Pancreas (tissue), 10 donors: ENCODE measurements around the gene CTSK. TPM values are rescaled to one million over a fixed set of nuclear protein-coding genes. Genes with fewer than 3 reads are reported as not detected.

Experiments
- ATAC-seq, 4 donors: fragments of 200-7000 bp; cut with Tn5 transposase; one replicate each; pipeline versions ENCODE4 v1.8.0 to v1.9.1; 2020; ENCODE audit warnings: mild to moderate bottlenecking in 4 of 4, moderate library complexity in 4 of 4
- DNase-seq, 6 donors: peaks; one replicate each; pipeline ENCODE4 v3.0.0-alpha.2; 2020
- FAIRE-seq: peaks from 2 replicates; lab custom pipeline; 2012; peaks lifted over from hg19 to GRCh38; lab: Jason Lieb, UNC
- H3K27ac ChIP-seq, 4 donors: fragments of 200-600 bp; sonication (generic); 1 replicate in 3 of 4; 2 replicates in 1 of 4; pipeline versions ENCODE4 v1.5.0 to v1.8.0; 2020
- H3K27me3 ChIP-seq, 4 donors: fragments of 200-600 bp; one replicate each; pipeline ENCODE4 v1.8.0; 2021
- H3K36me3 ChIP-seq, 3 donors: fragments of 200-600 bp; sonication (generic) in 1 of 3; one replicate each; pipeline versions ENCODE4 v1.5.0 to v1.8.0; 2020 to 2021
- H3K4me1 ChIP-seq, 3 donors: fragments of 200-600 bp; one replicate each; pipeline ENCODE4 v1.8.0; 2021
- H3K4me3 ChIP-seq, 4 donors: fragments of 200-600 bp; sonication (generic) in 2 of 4; one replicate each; pipeline versions ENCODE4 v1.5.0 to v1.8.0; 2020 to 2021
- H3K9me3 ChIP-seq, 4 donors: fragments of 200-600 bp; one replicate each; pipeline ENCODE4 v1.8.0; 2021
- WGBS, 2 donors: extraction: QIAGEN DNeasy Blood & Tissue Kit; methylation state at CpG; one replicate each; pipeline ENCODE4 v1.1.7; 2013; 5-methylcytosine and 5-hydroxymethylcytosine counted together
- intact Hi-C, 3 donors: fragments of 100-400 bp; cut with DNase I; formaldehyde crosslinking; loops; one replicate each; pipeline versions ENCODE4 v1.11.1 to v1.14.2; 2022
- polyA plus RNA-seq, 2 donors: library from polyadenylated mRNA; stranded (reverse); fragments of 200-250 nt; gene quantifications; one replicate each; pipeline ENCODE4 v1.2.3, GENCODE V29; 2013
- total RNA-seq, 6 donors: library from RNA; stranded (reverse); fragmentation: NEBNext Ultra II Directional in 4 of 6; extraction: Animal tissue kit (Norgen Biotek cat#: 25700) in 4 of 6; gene quantifications; one replicate each; pipeline versions ENCODE4 v1.2.1 to v1.2.4, GENCODE V29; 2021 to 2023
- TF ChIP-seq, protein P1 (sequence below), 4 donors: fragments of 200-600 bp; sonication (generic) in 3 of 4; IDR thresholded peaks; one replicate each; pipeline versions ENCODE4 v1.5.0 to v1.8.0; 2021; ENCODE audit warnings: antibody characterized with exemption in 4 of 4
- donor health status: healthy with polysubstance abuse.
- donor health status: DM: no; HTN: no; CAD: no; lungs with moderate emphysema.
- donor health status: DM: no; HTN: no; CAD: no.
- donor health status: control.
- donor health status: control.
- donor health status: Bipolar disorder and iron deficiency.
- donor health status: DM: yes; HTN: yes; CAD: no.
- donor health status: DM: no; HTN: no; CAD: no.
- donor health status: DM: no; HTN: no; CAD: no.
- donor health status: DM: yes; HTN: yes; CAD: no.

CTSK gene
- total and polyA plus RNA-seq, 8 donors = 1.5 to 34.6 (median 6.0) TPM

DNA sequence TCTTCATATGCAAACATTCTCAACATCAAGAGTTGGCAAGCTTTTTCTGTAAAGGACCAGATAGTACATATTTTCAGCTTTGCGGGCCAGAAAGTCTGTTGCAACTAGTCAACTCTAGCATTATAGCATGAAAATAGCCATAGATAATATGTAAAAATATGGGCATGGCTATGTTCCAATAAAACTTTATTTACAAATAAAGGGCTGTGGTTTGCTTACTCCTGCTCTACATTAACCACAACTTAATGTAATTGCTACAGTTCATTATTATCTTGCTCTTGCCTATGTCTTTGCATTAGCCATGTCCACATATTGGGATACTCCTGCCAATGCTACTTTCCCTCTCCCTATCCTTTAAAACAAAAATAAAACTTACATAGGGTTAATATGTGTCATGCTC lies 24.5 kb upstream of the CTSK start:
- no peak for ATAC-seq
- DNase-seq = no peak
- WGBS, 2 donors = 95 to 100% methylated on average over 1 of the region's 1 CpG
- Histone ChIP-seq H3K27ac (no peak overlapping the region), H3K9me3 (no peaks in the 10 kb centered on the region), H3K36me3 (peaks cover 0 to 57% (median 15%) of the 10 kb centered on the region in 3 donors), H3K4me3 (no peak overlapping the region), H3K4me1 (peaks cover 0 to 13% (median 12%) of the 10 kb centered on the region in 3 donors), H3K27me3 (no peaks in the 10 kb centered on the region)
- intact Hi-C loops = no loop called here
- no peak for FAIRE-seq
- TF ChIP-seq, protein P1, sequence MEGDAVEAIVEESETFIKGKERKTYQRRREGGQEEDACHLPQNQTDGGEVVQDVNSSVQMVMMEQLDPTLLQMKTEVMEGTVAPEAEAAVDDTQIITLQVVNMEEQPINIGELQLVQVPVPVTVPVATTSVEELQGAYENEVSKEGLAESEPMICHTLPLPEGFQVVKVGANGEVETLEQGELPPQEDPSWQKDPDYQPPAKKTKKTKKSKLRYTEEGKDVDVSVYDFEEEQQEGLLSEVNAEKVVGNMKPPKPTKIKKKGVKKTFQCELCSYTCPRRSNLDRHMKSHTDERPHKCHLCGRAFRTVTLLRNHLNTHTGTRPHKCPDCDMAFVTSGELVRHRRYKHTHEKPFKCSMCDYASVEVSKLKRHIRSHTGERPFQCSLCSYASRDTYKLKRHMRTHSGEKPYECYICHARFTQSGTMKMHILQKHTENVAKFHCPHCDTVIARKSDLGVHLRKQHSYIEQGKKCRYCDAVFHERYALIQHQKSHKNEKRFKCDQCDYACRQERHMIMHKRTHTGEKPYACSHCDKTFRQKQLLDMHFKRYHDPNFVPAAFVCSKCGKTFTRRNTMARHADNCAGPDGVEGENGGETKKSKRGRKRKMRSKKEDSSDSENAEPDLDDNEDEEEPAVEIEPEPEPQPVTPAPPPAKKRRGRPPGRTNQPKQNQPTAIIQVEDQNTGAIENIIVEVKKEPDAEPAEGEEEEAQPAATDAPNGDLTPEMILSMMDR (IDR thresholded peaks at IDR 0.05) = no peak

DNA sequence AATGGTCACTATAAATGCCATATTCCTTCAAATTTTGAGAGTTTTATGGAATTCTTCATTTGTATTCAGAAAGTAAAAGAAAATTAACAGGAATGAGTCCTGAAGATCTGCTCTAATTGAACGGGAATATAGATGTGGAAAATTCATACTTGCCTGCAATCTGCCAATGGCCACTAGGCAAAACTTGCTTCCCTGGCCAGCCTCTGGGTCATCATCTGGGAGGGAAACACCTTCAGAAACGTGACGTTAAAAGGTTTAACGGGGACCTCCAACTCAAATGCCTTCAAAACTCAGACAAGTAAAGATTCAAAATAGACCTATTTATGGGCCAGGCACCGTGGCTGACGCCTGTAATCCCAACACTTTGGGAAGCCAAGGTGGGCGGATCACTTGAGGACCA lies 21.7 kb upstream of the CTSK start:
- Histone ChIP-seq H3K27ac (no peak overlapping the region), H3K4me3 (no peak overlapping the region), H3K9me3 (no peaks in the 10 kb centered on the region), H3K4me1 (peaks cover 0 to 12% (median 8%) of the 10 kb centered on the region in 3 donors), H3K27me3 (no peaks in the 10 kb centered on the region), H3K36me3 (peaks cover 0 to 56% (median 15%) of the 10 kb centered on the region in 3 donors)
- DNase-seq (no peak), FAIRE-seq (no peak), ATAC-seq (no peak)
- intact Hi-C loops = no loop called here
- 87 to 89% methylated on average over 7 of the region's 7 CpGs for WGBS, 2 donors
- TF ChIP-seq, protein P1 (IDR thresholded peaks at IDR 0.05) = no peak

DNA sequence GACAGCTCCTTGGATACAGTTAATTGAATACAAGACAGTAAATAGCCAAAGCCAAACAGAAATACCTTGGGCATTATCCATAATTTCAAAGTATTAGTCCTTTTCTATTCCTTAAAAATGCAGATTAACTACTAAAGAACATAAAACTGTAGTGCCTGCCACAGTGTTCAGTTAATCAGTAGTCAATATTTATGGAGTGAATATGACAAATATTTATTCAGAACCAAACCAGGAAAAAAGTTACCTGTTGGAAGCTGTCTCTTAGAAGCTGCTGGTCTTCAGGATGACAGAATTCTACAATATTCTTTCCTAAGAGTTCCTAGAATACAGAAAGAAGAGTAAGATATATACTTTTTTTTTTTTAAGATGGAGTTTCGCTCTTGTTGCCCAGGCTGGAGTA lies 18.2 kb upstream of the CTSK start:
- FAIRE-seq (no peak), DNase-seq (no peak), ATAC-seq (peak; percentile 73 to 89 (median 80))
- WGBS, 2 donors = 86 to 93% methylated on average over 1 of the region's 1 CpG
- H3K9me3 ChIP-seq = no peaks in the 10 kb centered on the region
- intact Hi-C loops = no loop called here
- H3K27me3 ChIP-seq = no peaks in the 10 kb centered on the region
- TF ChIP-seq, protein P1 (IDR thresholded peaks at IDR 0.05) = no peak
- H3K36me3 ChIP-seq = peaks cover 0 to 58% (median 11%) of the 10 kb centered on the region in 3 donors
- H3K4me1 ChIP-seq = peaks cover 0 to 12% (median 8%) of the 10 kb centered on the region in 3 donors
- H3K27ac ChIP-seq = peak overlapping the region in 2 of 4 donors; percentile 29
- no peak overlapping the region for H3K4me3 ChIP-seq

DNA sequence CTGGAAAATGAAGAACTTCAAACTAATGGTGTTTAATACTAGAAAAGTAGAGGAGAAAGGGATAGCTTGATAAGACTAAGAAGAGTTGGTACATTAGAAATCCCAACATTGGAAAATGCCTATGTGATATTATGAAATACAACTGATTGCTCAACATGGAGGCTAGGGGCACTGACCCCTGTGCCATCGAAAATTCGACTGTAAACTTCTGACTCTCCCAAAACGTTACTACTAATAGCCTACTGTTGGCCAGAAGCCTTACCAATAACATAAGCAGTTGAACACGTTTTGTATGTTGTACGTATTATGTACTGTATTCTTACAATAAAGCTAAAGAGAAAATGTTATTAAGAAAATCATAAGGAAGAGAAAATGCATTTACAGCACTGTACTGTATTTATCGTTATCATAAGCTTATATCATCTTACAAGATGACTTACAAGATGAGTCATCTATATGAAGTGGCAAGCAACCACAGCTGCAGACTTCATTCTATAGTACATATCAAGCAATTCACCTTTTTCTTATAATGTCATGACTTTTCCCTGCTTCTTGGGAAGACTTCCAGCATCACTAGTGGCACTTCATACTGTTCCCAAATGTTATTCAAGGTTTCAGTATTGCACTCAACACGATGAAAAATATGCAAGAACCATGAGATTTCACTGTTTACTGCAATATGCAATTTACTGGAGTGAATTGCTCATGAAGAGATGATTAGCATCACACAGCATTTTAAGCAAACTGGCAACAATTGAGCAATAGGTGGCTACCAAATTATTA lies 12.9 kb upstream of the CTSK start:
- Histone ChIP-seq H3K36me3 (peaks cover 0 to 58% (median 14%) of the 10 kb centered on the region in 3 donors), H3K27me3 (no peaks in the 10 kb centered on the region), H3K4me3 (no peak overlapping the region), H3K4me1 (peaks cover 0 to 2% (median 1%) of the 10 kb centered on the region in 3 donors), H3K27ac (no peak overlapping the region), H3K9me3 (no peaks in the 10 kb centered on the region)
- 85 to 88% methylated on average over 7 of the region's 7 CpGs for WGBS, 2 donors
- intact Hi-C loops = no loop called here
- ATAC-seq = no peak
- FAIRE-seq = no peak
- DNase-seq = no peak
- TF ChIP-seq, protein P1 (IDR thresholded peaks at IDR 0.05) = no peak

DNA sequence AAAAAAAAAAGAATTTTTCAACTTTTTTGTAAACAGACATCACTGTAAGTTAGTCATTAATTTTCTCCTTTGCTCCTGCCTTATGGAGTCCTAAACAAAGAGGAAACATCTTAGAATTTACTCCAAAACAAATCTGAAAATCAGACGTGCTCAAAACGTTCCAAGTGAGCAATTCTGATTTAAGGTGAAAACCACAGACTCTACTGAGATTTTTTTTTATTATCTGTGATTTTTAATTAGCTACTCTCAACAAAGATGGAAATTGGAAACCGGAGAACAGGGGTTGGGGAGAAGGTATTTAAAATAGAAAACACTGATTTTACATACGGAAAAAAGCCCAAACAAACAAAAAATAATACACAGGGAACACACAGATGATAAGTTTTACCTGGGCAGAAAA lies 7.8 kb upstream of the CTSK start:
- Histone ChIP-seq H3K9me3 (no peaks in the 10 kb centered on the region), H3K36me3 (peaks cover 0 to 59% (median 24%) of the 10 kb centered on the region in 3 donors), H3K27ac (no peak overlapping the region), H3K27me3 (no peaks in the 10 kb centered on the region), H3K4me1 (peaks cover 0 to 2% (median 0%) of the 10 kb centered on the region in 3 donors), H3K4me3 (no peak overlapping the region)
- TF ChIP-seq, protein P1 (IDR thresholded peaks at IDR 0.05) = no peak
- ATAC-seq (no peak), FAIRE-seq (no peak), DNase-seq (no peak)
- intact Hi-C loops = loop anchor here in 1 of 3 donors (10.0 kb wide), 1 partner anchor 179 kb away; no protein-coding TSS in a partner anchor
- 89 to 93% methylated on average over 4 of the region's 4 CpGs for WGBS, 2 donors
